ENCODE measurements around the gene KDM7A.

GRCh38 chr7:140039896-140040295, 136.9 kb downstream of the KDM7A start:
- TF ChIP-seq CTCF (conservative IDR thresholded peaks at IDR 0.05; ENCODE audit: low read depth, low read length) (no peak), EZH2 (IDR thresholded peaks at IDR 0.05; ENCODE audit: borderline replicate concordance, low read depth, low read length, poor library complexity, severe bottlenecking) (no peak)
